ENCODE data around the gene MAP4K2.
A peak's percentile ranks its signal among the peaks of the same experiment; 100 is the strongest.

MAP4K2 gene

GRCh38 chr11:64747961-64748665 lies 54.9 kb downstream of the MAP4K2 start:
- TF ChIP-seq CTCF (IDR thresholded peaks at IDR 0.05): no peak

- no peak for TF ChIP-seq CTCF (IDR thresholded peaks at IDR 0.05)
Measured at GRCh38 chr11:64746486-64746885, 56.5 kb downstream of the MAP4K2 start.

GRCh38 chr11:64745521-64746328 lies 57.3 kb downstream of the MAP4K2 start:
- TF ChIP-seq CTCF (IDR thresholded peaks at IDR 0.05): no peak

GRCh38 chr11:64745189-64745520 lies 57.9 kb downstream of the MAP4K2 start:
- TF ChIP-seq CTCF (IDR thresholded peaks at IDR 0.05): no peak

GRCh38 chr11:64744544-64745188 lies 58.3 kb downstream of the MAP4K2 start:
- TF ChIP-seq CTCF (IDR thresholded peaks at IDR 0.05): no peak

- peak; percentile 61 for TF ChIP-seq CTCF (IDR thresholded peaks at IDR 0.05)
Measured at GRCh38 chr11:64743591-64744543, 59.1 kb downstream of the MAP4K2 start, which contains the start of gene RASGRP2. TSS of gene RASGRP2 (minus strand) at chr11:64744142. CDS start at chr11:64742866, 1,276 bp downstream.
